Panc1 (cell line): ENCODE measurements around the gene ENOX1. TPM values are rescaled to one million over a fixed set of nuclear protein-coding genes. Genes with fewer than 3 reads are reported as not detected.

Experiments used
- ATAC-seq: fragments of 200-7000 bp; cut with Tn5 transposase; 2 replicates; pipeline ENCODE4 v1.9.1; 2020; ENCODE audit warnings: mild to moderate bottlenecking, moderate library complexity
- BruUV-seq: library from RNA; stranded (reverse); fragments of 400-500 nt; replicated peaks from 2 replicates; lab custom pipeline; 2021; lab: Mats Ljungman, UMichigan
- CTCF ChIA-PET: fragments of 300-600 bp; sonication (Branson Sonifier 250); formaldehyde crosslinking; loops from one replicate; lab custom pipeline; 2022; ENCODE audit warnings: antibody characterized with exemption; lab: Charles Lee
- POLR2A ChIA-PET: fragments of 300-600 bp; sonication (Branson Sonifier 250); formaldehyde crosslinking; loops from one replicate; lab custom pipeline; 2022; ENCODE audit warnings: antibody characterized with exemption; lab: Charles Lee
- DNase-seq: peaks from one replicate; pipeline ENCODE4 v3.0.0-alpha.2; 2010; ENCODE audit warnings: low read depth, low spot score
- H3K27ac ChIP-seq: 2 replicates; pipeline ENCODE4 v1.5.1; 2011; ENCODE audit warnings: mild to moderate bottlenecking, low read length, inconsistent platforms
- H3K27me3 ChIP-seq: fragments of 200-500 bp; sonication (Bioruptor generic); 2 replicates; pipeline ENCODE4 v1.6.0; 2014; ENCODE audit warnings: low read length, inconsistent platforms; ENCODE audit not compliant: control insufficient read depth, insufficient read depth
- H3K36me3 ChIP-seq: fragments of 200-500 bp; sonication (Bioruptor generic); 2 replicates; pipeline ENCODE4 v1.5.1; 2014; ENCODE audit warnings: inconsistent platforms, mild to moderate bottlenecking, low read length, moderate library complexity; ENCODE audit not compliant: control insufficient read depth, insufficient read depth
- H3K4me1 ChIP-seq: 2 replicates; pipeline ENCODE4 v1.5.1; 2011; ENCODE audit warnings: inconsistent platforms, mild to moderate bottlenecking, low read length, moderate library complexity; ENCODE audit not compliant: control insufficient read depth, insufficient read depth
- H3K4me3 ChIP-seq, 2 experiments: 2 replicates each; pipeline ENCODE4 v1.5.1; 2011 to 2012; ENCODE audit warnings: low read depth in 2 of 2, low read length in 2 of 2, mild to moderate bottlenecking in 2 of 2, inconsistent platforms in 1 of 2, moderate library complexity in 1 of 2
- H3K9me3 ChIP-seq: fragments of 200-500 bp; sonication (Bioruptor generic); 2 replicates; pipeline ENCODE4 v1.5.1; 2014; ENCODE audit warnings: low read depth, mild to moderate bottlenecking, inconsistent platforms, low read length, moderate library complexity; ENCODE audit not compliant: control insufficient read depth, insufficient read depth
- POLR2AphosphoS5 ChIP-seq: IDR thresholded peaks from 2 replicates; pipeline ENCODE4 v1.6.1; 2012; ENCODE audit warnings: mild to moderate bottlenecking, low read depth, low read length, moderate library complexity
- SIN3A ChIP-seq: IDR thresholded peaks from 2 replicates; pipeline ENCODE4 v1.6.1; 2012; ENCODE audit warnings: low read depth, mild to moderate bottlenecking, low read length, moderate library complexity, borderline replicate concordance; ENCODE audit not compliant: insufficient read depth
- TCF7L2 ChIP-seq: IDR thresholded peaks from 2 replicates; pipeline ENCODE4 v1.6.1; 2011; ENCODE audit warnings: mild to moderate bottlenecking, low read depth, low read length, inconsistent platforms
- in situ Hi-C: cut with HindIII; loops from 2 replicates; pipeline ENCODE4 v1.10.0; 2016; ENCODE audit warnings: low sequenced_read_pairs, low pct_unique_long_range_greater_than_20kb
- intact Hi-C: fragments of 100-400 bp; cut with micrococcal nuclease; formaldehyde crosslinking; loops from one replicate; pipeline ENCODE4 v1.10.0; 2022; ENCODE audit not compliant: unreplicated experiment
- total RNA-seq: library from RNA; stranded (reverse); gene quantifications from one replicate; pipeline ENCODE4 v1.2.1, GENCODE V29; 2021; ENCODE audit not compliant: unreplicated experiment
- TF ChIP-seq, protein P1 (sequence below), 2 experiments: IDR thresholded peaks; 2 replicates each; pipeline ENCODE4 v1.6.1; 2011 to 2012; ENCODE audit warnings: low read depth in 2 of 2, control low read depth in 1 of 2, low read length in 1 of 2, mild to moderate bottlenecking in 1 of 2, moderate library complexity in 1 of 2; ENCODE audit not compliant: insufficient read depth in 1 of 2
- TF ChIP-seq, protein P2 (sequence below): fragments of 450-650 bp; IDR thresholded peaks from 2 replicates; pipeline ENCODE4 v1.5.1; 2017; ENCODE audit warnings: mild to moderate bottlenecking

Gene ENOX1
- total RNA-seq, 1 experiment from 2014 or later = 0.23 TPM

DNA sequence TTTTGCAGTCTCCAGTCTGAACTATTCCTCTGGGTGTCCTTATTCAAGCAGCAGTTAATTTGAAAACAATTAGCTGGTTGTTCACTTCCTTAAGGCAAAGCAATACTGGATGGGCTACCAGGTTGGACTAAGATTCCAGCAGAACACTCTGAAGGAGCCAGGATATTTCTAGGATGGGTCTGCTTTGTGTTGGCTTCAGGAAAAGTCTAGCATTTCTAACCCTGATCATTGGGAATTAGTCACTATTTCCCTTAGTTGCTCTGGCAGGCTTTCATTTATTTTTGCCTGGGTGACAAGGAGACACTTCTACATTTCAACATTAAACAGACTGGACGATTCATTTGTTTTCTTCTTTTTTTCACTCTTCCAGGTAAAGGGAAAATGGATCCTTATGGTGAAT is 228.4 kb downstream of the ENOX1 start:
- BruUV-seq = no TSS peak
- in situ Hi-C loops = no loop called here

DNA sequence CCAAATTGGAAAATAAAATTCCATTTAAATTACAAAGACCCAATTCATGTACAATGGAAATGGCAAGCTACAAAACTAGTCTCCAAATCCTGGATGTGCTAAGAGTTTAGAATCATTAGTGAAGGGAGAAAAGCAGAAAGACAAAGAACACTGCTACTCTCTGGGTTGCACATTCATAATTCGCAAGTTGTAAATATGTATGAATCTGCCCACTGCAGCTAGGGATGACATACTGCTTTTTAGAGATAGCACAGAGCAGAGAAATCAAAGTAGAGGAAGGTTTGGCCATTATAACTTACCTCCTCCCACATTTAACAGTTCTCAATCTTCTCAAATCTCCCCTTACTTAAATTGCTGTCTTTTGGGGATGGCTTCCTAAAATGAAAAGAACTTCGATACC is 231.1 kb downstream of the ENOX1 start:
- no peaks in the 10 kb centered on the region for H3K4me1 ChIP-seq
- no peaks in the 10 kb centered on the region for H3K9me3 ChIP-seq
- CTCF ChIA-PET = no interaction called here
- BruUV-seq = no TSS peak
- no peak for ATAC-seq
- H3K27ac ChIP-seq = no peak overlapping the region
- no peak for TF ChIP-seq SIN3A
- TF ChIP-seq, protein P1, sequence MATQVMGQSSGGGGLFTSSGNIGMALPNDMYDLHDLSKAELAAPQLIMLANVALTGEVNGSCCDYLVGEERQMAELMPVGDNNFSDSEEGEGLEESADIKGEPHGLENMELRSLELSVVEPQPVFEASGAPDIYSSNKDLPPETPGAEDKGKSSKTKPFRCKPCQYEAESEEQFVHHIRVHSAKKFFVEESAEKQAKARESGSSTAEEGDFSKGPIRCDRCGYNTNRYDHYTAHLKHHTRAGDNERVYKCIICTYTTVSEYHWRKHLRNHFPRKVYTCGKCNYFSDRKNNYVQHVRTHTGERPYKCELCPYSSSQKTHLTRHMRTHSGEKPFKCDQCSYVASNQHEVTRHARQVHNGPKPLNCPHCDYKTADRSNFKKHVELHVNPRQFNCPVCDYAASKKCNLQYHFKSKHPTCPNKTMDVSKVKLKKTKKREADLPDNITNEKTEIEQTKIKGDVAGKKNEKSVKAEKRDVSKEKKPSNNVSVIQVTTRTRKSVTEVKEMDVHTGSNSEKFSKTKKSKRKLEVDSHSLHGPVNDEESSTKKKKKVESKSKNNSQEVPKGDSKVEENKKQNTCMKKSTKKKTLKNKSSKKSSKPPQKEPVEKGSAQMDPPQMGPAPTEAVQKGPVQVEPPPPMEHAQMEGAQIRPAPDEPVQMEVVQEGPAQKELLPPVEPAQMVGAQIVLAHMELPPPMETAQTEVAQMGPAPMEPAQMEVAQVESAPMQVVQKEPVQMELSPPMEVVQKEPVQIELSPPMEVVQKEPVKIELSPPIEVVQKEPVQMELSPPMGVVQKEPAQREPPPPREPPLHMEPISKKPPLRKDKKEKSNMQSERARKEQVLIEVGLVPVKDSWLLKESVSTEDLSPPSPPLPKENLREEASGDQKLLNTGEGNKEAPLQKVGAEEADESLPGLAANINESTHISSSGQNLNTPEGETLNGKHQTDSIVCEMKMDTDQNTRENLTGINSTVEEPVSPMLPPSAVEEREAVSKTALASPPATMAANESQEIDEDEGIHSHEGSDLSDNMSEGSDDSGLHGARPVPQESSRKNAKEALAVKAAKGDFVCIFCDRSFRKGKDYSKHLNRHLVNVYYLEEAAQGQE (IDR thresholded peaks at IDR 0.05; ENCODE audit: insufficient read depth in 1 of 2, low read depth in 2 of 2, low read length in 1 of 2) = no peak
- no peak for TF ChIP-seq TCF7L2
- TF ChIP-seq, protein P2, sequence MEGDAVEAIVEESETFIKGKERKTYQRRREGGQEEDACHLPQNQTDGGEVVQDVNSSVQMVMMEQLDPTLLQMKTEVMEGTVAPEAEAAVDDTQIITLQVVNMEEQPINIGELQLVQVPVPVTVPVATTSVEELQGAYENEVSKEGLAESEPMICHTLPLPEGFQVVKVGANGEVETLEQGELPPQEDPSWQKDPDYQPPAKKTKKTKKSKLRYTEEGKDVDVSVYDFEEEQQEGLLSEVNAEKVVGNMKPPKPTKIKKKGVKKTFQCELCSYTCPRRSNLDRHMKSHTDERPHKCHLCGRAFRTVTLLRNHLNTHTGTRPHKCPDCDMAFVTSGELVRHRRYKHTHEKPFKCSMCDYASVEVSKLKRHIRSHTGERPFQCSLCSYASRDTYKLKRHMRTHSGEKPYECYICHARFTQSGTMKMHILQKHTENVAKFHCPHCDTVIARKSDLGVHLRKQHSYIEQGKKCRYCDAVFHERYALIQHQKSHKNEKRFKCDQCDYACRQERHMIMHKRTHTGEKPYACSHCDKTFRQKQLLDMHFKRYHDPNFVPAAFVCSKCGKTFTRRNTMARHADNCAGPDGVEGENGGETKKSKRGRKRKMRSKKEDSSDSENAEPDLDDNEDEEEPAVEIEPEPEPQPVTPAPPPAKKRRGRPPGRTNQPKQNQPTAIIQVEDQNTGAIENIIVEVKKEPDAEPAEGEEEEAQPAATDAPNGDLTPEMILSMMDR = no peak
- TF ChIP-seq POLR2AphosphoS5 = no peak
- no peaks in the 10 kb centered on the region for H3K36me3 ChIP-seq
- no peak overlapping the region for H3K4me3 ChIP-seq
- DNase-seq = no peak
- no peaks in the 10 kb centered on the region for H3K27me3 ChIP-seq
- intact Hi-C loops (no loop called here), in situ Hi-C loops (no loop called here)
- POLR2A ChIA-PET = no interaction called here

More for the DNA sequence above, 228.4 kb downstream of the ENOX1 start:
- ChIA-PET POLR2A (no interaction called here), CTCF (no interaction called here)
- Histone ChIP-seq H3K36me3 (no peaks in the 10 kb centered on the region), H3K27me3 (no peaks in the 10 kb centered on the region), H3K9me3 (no peaks in the 10 kb centered on the region), H3K4me1 (no peaks in the 10 kb centered on the region), H3K4me3 (no peak overlapping the region), H3K27ac (no peak overlapping the region)
- intact Hi-C loops = no loop called here
- DNase-seq (no peak), ATAC-seq (no peak)
- TF ChIP-seq, protein P2 = no peak
- TF ChIP-seq POLR2AphosphoS5 (no peak), TCF7L2 (no peak), SIN3A (no peak)
- TF ChIP-seq, protein P1 (IDR thresholded peaks at IDR 0.05; ENCODE audit: insufficient read depth in 1 of 2, low read depth in 2 of 2, low read length in 1 of 2) = no peak
